Measurements from ENCODE around the gene PTPN12. TPM values are rescaled to one million over a fixed set of nuclear protein-coding genes. Genes with fewer than 3 reads are reported as not detected.

The PTPN12 gene
- total and polyA plus RNA-seq, 2 of the 4 experiments (the other 2 are of a cell fraction), result 24.7 to 31.0 TPM

DNA sequence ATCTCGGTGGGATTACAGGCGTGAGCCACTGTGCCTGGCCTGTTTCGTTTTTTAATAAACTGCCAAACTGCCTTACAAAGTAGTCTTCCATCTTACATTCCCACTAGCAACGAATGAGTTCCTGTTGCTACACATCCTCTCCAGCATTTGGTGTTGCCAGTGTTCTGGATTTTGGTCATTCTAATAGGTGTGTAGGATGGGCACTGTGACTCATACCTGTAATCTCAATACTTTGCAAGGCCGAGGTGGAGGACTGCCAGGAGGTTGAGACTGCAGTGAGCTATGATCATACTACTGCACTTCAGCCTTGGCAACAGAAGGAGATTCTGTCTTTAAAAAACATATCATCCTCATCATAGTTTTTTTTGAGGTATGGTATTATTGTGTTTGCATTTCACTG, 137.8 kb downstream of the PTPN12 start:
- ChIA-PET POLR2A (ENCODE audit: unreplicated experiment) (no interaction called here), CTCF (interaction anchor here (1.0 to 1.3 kb wide), 3 partner anchors 11 to 24 kb away, joined by 3 read pairs; no protein-coding TSS in a partner anchor)
- Histone ChIP-seq H3K9me3 (ENCODE audit: control insufficient read depth, insufficient read depth, low read length) (no peaks in the 10 kb centered on the region), H2AK5ac (ENCODE audit: low read depth, low read length) (no peak overlapping the region), H3K23ac (ENCODE audit: low read depth, low read length) (no peak overlapping the region), H3K27me3 (ENCODE audit: control insufficient read depth, insufficient read depth, low read length) (no peaks in the 10 kb centered on the region), H4K20me1 (ENCODE audit: insufficient read depth, low read length) (no peaks in the 10 kb centered on the region), H3K27ac (ENCODE audit: insufficient read depth, low read length) (no peak overlapping the region), H3K4me3 (ENCODE audit: insufficient read depth, low read depth, low read length) (no peak overlapping the region), H2BK20ac (ENCODE audit: low read depth, low read length) (no peak overlapping the region), H3K14ac (replicated peaks; ENCODE audit: low read depth, low read length) (0 out of 2 replicates have a peak overlapping the region, but pooled peaks have one; percentile 12), H3K9ac (ENCODE audit: low read depth, low read length) (no peak overlapping the region), H4K8ac (ENCODE audit: low read depth in 2 of 2, low read length in 2 of 2) (no peak overlapping the region), H2AK9ac (replicated peaks; ENCODE audit: low read depth, low read length, poor library complexity) (no peak overlapping the region), H3K56ac (ENCODE audit: extremely low read depth, insufficient read depth, low read length) (no peak overlapping the region), H3K4me1 (ENCODE audit: control insufficient read depth, insufficient read depth, low read length) (peaks cover 5% of the 10 kb centered on the region; the same call in 1 of the 2 replicates), H3K36me3 (ENCODE audit: control insufficient read depth, insufficient read depth, low read length) (no peaks in the 10 kb centered on the region), H2BK120ac (ENCODE audit: low read depth, low read length) (no peak overlapping the region), H4K5ac (ENCODE audit: low read depth, low read length) (no peak overlapping the region), H2BK15ac (ENCODE audit: low read depth, low read length) (no peak overlapping the region), H4K91ac (ENCODE audit: insufficient read depth, low read depth, low read length) (no peak overlapping the region), H3K4me2 (ENCODE audit: low read depth, low read length) (no peak overlapping the region), H3K79me1 (ENCODE audit: low read depth in 1 of 2, low read length in 2 of 2) (peaks cover 0 to 12% of the 10 kb centered on the region in 2 experiments; a peak in 2 of 4 replicates), H2BK5ac (ENCODE audit: low read depth, low read length, poor library complexity, severe bottlenecking) (no peak overlapping the region), H3K9me1 (ENCODE audit: insufficient read depth, low read length) (peaks cover 4% of the 10 kb centered on the region; the same call in 1 of the 2 replicates), H3K18ac (ENCODE audit: low read depth, low read length) (no peak overlapping the region), H2AFZ (replicated peaks; ENCODE audit: low read length, poor library complexity) (no peak overlapping the region), H3K4ac (ENCODE audit: low read depth, low read length) (no peak overlapping the region)
- TF ChIP-seq CHD1 (IDR thresholded peaks at IDR 0.05; ENCODE audit: low read depth, low read length) (no peak), MAFK (IDR thresholded peaks at IDR 0.05; ENCODE audit: low read depth, low read length) (no peak), BHLHE40 (IDR thresholded peaks at IDR 0.05; ENCODE audit: low read depth, low read length) (no peak), RFX5 (IDR thresholded peaks at IDR 0.05; ENCODE audit: low read depth, low read length) (no peak), MAZ (IDR thresholded peaks at IDR 0.05; ENCODE audit: borderline replicate concordance, low read depth, low read length) (no peak), SMC3 (IDR thresholded peaks at IDR 0.05; ENCODE audit: low read depth, low read length) (no peak), CEBPB (IDR thresholded peaks at IDR 0.05; ENCODE audit: low read depth, low read length) (peak; percentile 44; the same call in 1 of the 2 replicates)
- TF ChIP-seq, protein P1, sequence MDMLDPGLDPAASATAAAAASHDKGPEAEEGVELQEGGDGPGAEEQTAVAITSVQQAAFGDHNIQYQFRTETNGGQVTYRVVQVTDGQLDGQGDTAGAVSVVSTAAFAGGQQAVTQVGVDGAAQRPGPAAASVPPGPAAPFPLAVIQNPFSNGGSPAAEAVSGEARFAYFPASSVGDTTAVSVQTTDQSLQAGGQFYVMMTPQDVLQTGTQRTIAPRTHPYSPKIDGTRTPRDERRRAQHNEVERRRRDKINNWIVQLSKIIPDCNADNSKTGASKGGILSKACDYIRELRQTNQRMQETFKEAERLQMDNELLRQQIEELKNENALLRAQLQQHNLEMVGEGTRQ (IDR thresholded peaks at IDR 0.05; ENCODE audit: low read depth, low read length), result no peak
- TF ChIP-seq, protein P2, sequence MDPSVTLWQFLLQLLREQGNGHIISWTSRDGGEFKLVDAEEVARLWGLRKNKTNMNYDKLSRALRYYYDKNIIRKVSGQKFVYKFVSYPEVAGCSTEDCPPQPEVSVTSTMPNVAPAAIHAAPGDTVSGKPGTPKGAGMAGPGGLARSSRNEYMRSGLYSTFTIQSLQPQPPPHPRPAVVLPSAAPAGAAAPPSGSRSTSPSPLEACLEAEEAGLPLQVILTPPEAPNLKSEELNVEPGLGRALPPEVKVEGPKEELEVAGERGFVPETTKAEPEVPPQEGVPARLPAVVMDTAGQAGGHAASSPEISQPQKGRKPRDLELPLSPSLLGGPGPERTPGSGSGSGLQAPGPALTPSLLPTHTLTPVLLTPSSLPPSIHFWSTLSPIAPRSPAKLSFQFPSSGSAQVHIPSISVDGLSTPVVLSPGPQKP (IDR thresholded peaks at IDR 0.05; ENCODE audit: borderline replicate concordance, low read depth, low read length), result no peak
- peak; percentile 82 for DNase-seq
- intact Hi-C loops (cut with micrococcal nuclease), result no loop called here
- dilution Hi-C loops (cut with HindIII; ENCODE audit: low sequenced_read_pairs, unreplicated experiment), result no loop called here
- no TSS peak for BruUV-seq (replicated peaks)
- peak; percentile 48 for ATAC-seq (ENCODE audit: low read depth)
- no CpG with 5 or more reads among the region's 5 CpGs for WGBS, 2 experiments (ENCODE audit: extremely low coverage in 2 of 2, insufficient read length in 1 of 2)
- in situ Hi-C loops (cut with MboI; ENCODE audit: low sequenced_read_pairs), result loop anchor here (25.0 kb wide), 1 partner anchor 262 kb away; no protein-coding TSS in a partner anchor

Data from IMR-90 (cell line).